Measurements from ENCODE around the gene CARD9.

Gene CARD9

GRCh38 chr9:136364942-136365774 is 8.3 kb downstream of the CARD9 start:
- no peak for DNase-seq (ENCODE audit: low read depth)
- no peak for TF ChIP-seq CTCF (IDR thresholded peaks at IDR 0.05; ENCODE audit: low read depth, low read length, missing control alignments)
- in situ Hi-C loops (cut with HindIII; ENCODE audit: low sequenced_read_pairs) = loop anchor here (10.0 kb wide), 1 partner anchor 90 kb away; no protein-coding TSS in a partner anchor
- H3K4me3 ChIP-seq (ENCODE audit: low read depth, low read length) = no peak overlapping the region

GRCh38 chr9:136363949-136364748 is 9.3 kb downstream of the CARD9 start:
- no peak overlapping the region for H3K4me3 ChIP-seq (ENCODE audit: low read depth, low read length)
- TF ChIP-seq CTCF (IDR thresholded peaks at IDR 0.05; ENCODE audit: low read depth, low read length, missing control alignments) = no peak
- no peak for DNase-seq (ENCODE audit: low read depth)
- in situ Hi-C loops (cut with HindIII; ENCODE audit: low sequenced_read_pairs) = loop anchor here (10.0 kb wide), 1 partner anchor 89 kb away; no protein-coding TSS in a partner anchor

GRCh38 chr9:136363106-136363948 is 10.1 kb downstream of the CARD9 start, which contains the start of gene DNLZ:
TSS of gene DNLZ (minus strand) at chr9:136363744. CDS start at chr9:136363714, 30 bp downstream.
- TF ChIP-seq CTCF (IDR thresholded peaks at IDR 0.05; ENCODE audit: low read depth, low read length, missing control alignments) = peak; percentile 85
- peak within 1 kb of the TSS; percentile 60 for H3K4me3 ChIP-seq (ENCODE audit: low read depth, low read length)
- in situ Hi-C loops (cut with HindIII; ENCODE audit: low sequenced_read_pairs) = loop anchor here (10.0 kb wide), 1 partner anchor 89 kb away; no protein-coding TSS in a partner anchor
- peak; percentile 81 for DNase-seq (ENCODE audit: low read depth)

- H3K4me3 ChIP-seq (ENCODE audit: low read depth, low read length) = no peak overlapping the region
- TF ChIP-seq CTCF (IDR thresholded peaks at IDR 0.05; ENCODE audit: low read depth, low read length, missing control alignments) = no peak
- in situ Hi-C loops (cut with HindIII; ENCODE audit: low sequenced_read_pairs) = loop anchor here (10.0 kb wide), 1 partner anchor 88 kb away; no protein-coding TSS in a partner anchor
- no peak for DNase-seq (ENCODE audit: low read depth)
Observed at GRCh38 chr9:136362450-136362784, 11.1 kb downstream of the CARD9 start.

- in situ Hi-C loops (cut with HindIII; ENCODE audit: low sequenced_read_pairs) = loop anchor here (10.0 kb wide), 1 partner anchor 87 kb away; no protein-coding TSS in a partner anchor
- TF ChIP-seq CTCF (IDR thresholded peaks at IDR 0.05; ENCODE audit: low read depth, low read length, missing control alignments) = no peak
- no peak overlapping the region for H3K4me3 ChIP-seq (ENCODE audit: low read depth, low read length)
- no peak for DNase-seq (ENCODE audit: low read depth)
Observed at GRCh38 chr9:136361754-136362449, 11.6 kb downstream of the CARD9 start.
